ENCODE data around the gene PDXK.
"Not testable (repeated sequence)": the region's sequence is repeated elsewhere in the genome, so short reads cannot be mapped to it uniquely, and the experiment has no call there.

PDXK gene

GRCh38 chr21:43679951-43680350 is 39.0 kb upstream of the PDXK start:
- no peaks in the 10 kb centered on the region for H3K9me3 ChIP-seq (ENCODE audit: control insufficient read depth, low read length)
- H3K4me2 ChIP-seq (ENCODE audit: low read length) = no peak overlapping the region
- H3K36me3 ChIP-seq (ENCODE audit: control insufficient read depth, insufficient read depth, low read length) = no peaks in the 10 kb centered on the region
- H3K4me3 ChIP-seq (ENCODE audit: low read depth, low read length) = no peak overlapping the region
- H3K79me2 ChIP-seq = no peaks in the 10 kb centered on the region
- TF ChIP-seq CTCF (IDR thresholded peaks at IDR 0.05) = no peak
- no peaks in the 10 kb centered on the region for H3K27me3 ChIP-seq (ENCODE audit: control insufficient read depth, insufficient read depth, low read length)
- H3K27ac ChIP-seq = no peak overlapping the region
- H3K4me1 ChIP-seq = no peaks in the 10 kb centered on the region
- H3K9ac ChIP-seq = no peak overlapping the region
- no peak overlapping the region for H2AFZ ChIP-seq

GRCh38 chr21:43680421-43680820 is 38.5 kb upstream of the PDXK start:
- not testable (repeated sequence) for H3K79me2 ChIP-seq; H3K27me3 ChIP-seq (ENCODE audit: control insufficient read depth, insufficient read depth, low read length); H3K36me3 ChIP-seq (ENCODE audit: control insufficient read depth, insufficient read depth, low read length); H3K9me3 ChIP-seq (ENCODE audit: control insufficient read depth, low read length); H3K4me2 ChIP-seq (ENCODE audit: low read length); H3K27ac ChIP-seq; H3K4me1 ChIP-seq; H2AFZ ChIP-seq; H3K9ac ChIP-seq; H3K4me3 ChIP-seq (ENCODE audit: low read depth, low read length)

- Histone ChIP-seq H3K9me3 (ENCODE audit: control insufficient read depth, low read length) (no peaks in the 10 kb centered on the region), H3K27me3 (ENCODE audit: control insufficient read depth, insufficient read depth, low read length) (no peaks in the 10 kb centered on the region), H3K4me1 (no peaks in the 10 kb centered on the region), H3K4me3 (ENCODE audit: low read depth, low read length) (no peak overlapping the region), H2AFZ (no peak overlapping the region), H3K36me3 (ENCODE audit: control insufficient read depth, insufficient read depth, low read length) (no peaks in the 10 kb centered on the region), H3K79me2 (no peaks in the 10 kb centered on the region), H3K4me2 (ENCODE audit: low read length) (no peak overlapping the region), H3K9ac (no peak overlapping the region), H3K27ac (no peak overlapping the region)
- TF ChIP-seq CTCF (IDR thresholded peaks at IDR 0.05) = no peak
These were observed 37.3 kb upstream of the PDXK start for GRCh38 chr21:43681650-43682049.

GRCh38 chr21:43684424-43684823 is 34.5 kb upstream of the PDXK start:
- Histone ChIP-seq H3K4me2 (ENCODE audit: low read length) (no peak overlapping the region), H3K4me3 (ENCODE audit: low read depth, low read length) (no peak overlapping the region), H3K27ac (no peak overlapping the region), H2AFZ (no peak overlapping the region), H3K79me2 (no peaks in the 10 kb centered on the region), H3K9ac (no peak overlapping the region), H3K4me1 (no peaks in the 10 kb centered on the region), H3K9me3 (ENCODE audit: control insufficient read depth, low read length) (no peaks in the 10 kb centered on the region), H3K27me3 (ENCODE audit: control insufficient read depth, insufficient read depth, low read length) (no peaks in the 10 kb centered on the region), H3K36me3 (ENCODE audit: control insufficient read depth, insufficient read depth, low read length) (no peaks in the 10 kb centered on the region)
- no peak for TF ChIP-seq CTCF (IDR thresholded peaks at IDR 0.05)

- Histone ChIP-seq H2AFZ (no peak overlapping the region), H3K27ac (no peak overlapping the region), H3K27me3 (ENCODE audit: control insufficient read depth, insufficient read depth, low read length) (no peaks in the 10 kb centered on the region), H3K4me3 (ENCODE audit: low read depth, low read length) (no peak overlapping the region), H3K4me1 (no peaks in the 10 kb centered on the region), H3K9me3 (ENCODE audit: control insufficient read depth, low read length) (no peaks in the 10 kb centered on the region), H3K9ac (no peak overlapping the region), H3K79me2 (no peaks in the 10 kb centered on the region), H3K4me2 (ENCODE audit: low read length) (no peak overlapping the region), H3K36me3 (ENCODE audit: control insufficient read depth, insufficient read depth, low read length) (no peaks in the 10 kb centered on the region)
- no peak for TF ChIP-seq CTCF (IDR thresholded peaks at IDR 0.05)
These were observed 31.9 kb upstream of the PDXK start for GRCh38 chr21:43686811-43687565.

All from parathyroid adenoma (tissue), 2 donors.